DOHH2 (cell line): Measurements from ENCODE around the gene KIF18B.

Experiments used
- H3F3A ChIP-seq: fragments of 200-600 bp; sonication (generic), shearing (Covaris generic); 2 replicates; pipeline ENCODE4 v1.6.0; 2016; ENCODE audit warnings: antibody characterized with exemption, mild to moderate bottlenecking; ENCODE audit not compliant: control insufficient read depth, insufficient read depth
- H3K27ac ChIP-seq: fragments of 200-600 bp; sonication (generic); 2 replicates; pipeline ENCODE4 v1.5.1; 2014; ENCODE audit warnings: low read depth, mild to moderate bottlenecking, low read length, moderate library complexity
- H3K27me3 ChIP-seq: fragments of 200-600 bp; sonication (generic); 2 replicates; pipeline ENCODE4 v1.6.1; 2014; ENCODE audit warnings: mild to moderate bottlenecking, low read length, mixed read lengths; ENCODE audit not compliant: control insufficient read depth
- H3K36me3 ChIP-seq: fragments of 200-600 bp; sonication (generic); 2 replicates; pipeline ENCODE4 v1.6.1; 2014; ENCODE audit warnings: mild to moderate bottlenecking, low read length, moderate library complexity, mixed read lengths; ENCODE audit not compliant: control insufficient read depth
- H3K4me1 ChIP-seq: fragments of 200-600 bp; sonication (generic); 2 replicates; pipeline ENCODE4 v1.6.1; 2014; ENCODE audit warnings: mild to moderate bottlenecking, low read length, mixed read lengths; ENCODE audit not compliant: control insufficient read depth
- H3K4me2 ChIP-seq: fragments of 200-600 bp; sonication (generic); 2 replicates; pipeline ENCODE4 v1.6.0; 2014; ENCODE audit warnings: mild to moderate bottlenecking, low read length, moderate library complexity
- H3K4me3 ChIP-seq: fragments of 200-600 bp; sonication (generic); 2 replicates; pipeline ENCODE4 v1.5.1; 2014; ENCODE audit warnings: mild to moderate bottlenecking, low read length, mixed read lengths
- H3K79me2 ChIP-seq: fragments of 200-600 bp; sonication (generic); 2 replicates; pipeline ENCODE4 v1.6.1; 2014; ENCODE audit warnings: mild to moderate bottlenecking, low read length, mixed read lengths; ENCODE audit not compliant: control insufficient read depth
- H3K9me2 ChIP-seq: fragments of 200-600 bp; sonication (generic); replicated peaks from 2 replicates; pipeline ENCODE4 v1.6.1; 2014; ENCODE audit warnings: mild to moderate bottlenecking, low read length, mixed read lengths; ENCODE audit not compliant: control insufficient read depth
- H3K9me3 ChIP-seq: fragments of 200-600 bp; sonication (generic); 2 replicates; pipeline ENCODE4 v1.6.1; 2014; ENCODE audit warnings: antibody characterized with exemption, low read length, mixed read lengths; ENCODE audit not compliant: control insufficient read depth, insufficient read depth
- H4K20me1 ChIP-seq: fragments of 200-600 bp; sonication (generic); 2 replicates; pipeline ENCODE4 v1.6.0; 2014; ENCODE audit warnings: low read depth, mild to moderate bottlenecking, antibody characterized with exemption, low read length, moderate library complexity; ENCODE audit not compliant: control insufficient read depth, insufficient read depth
- EZH2phosphoT487 ChIP-seq: fragments of 200-600 bp; sonication (generic); IDR thresholded peaks from 2 replicates; pipeline ENCODE4 v1.6.1; 2017; ENCODE audit warnings: borderline replicate concordance, mild to moderate bottlenecking, antibody characterized with exemption, low read length, moderate library complexity, mixed read lengths
- TF ChIP-seq, protein P1 (sequence below): fragments of 200-600 bp; sonication (generic); IDR thresholded peaks from one replicate; pipeline ENCODE4 v1.5.1; 2014; ENCODE audit warnings: antibody characterized with exemption, mild to moderate bottlenecking, low read depth, low read length; ENCODE audit not compliant: poor library complexity, severe bottlenecking

The KIF18B gene

DNA sequence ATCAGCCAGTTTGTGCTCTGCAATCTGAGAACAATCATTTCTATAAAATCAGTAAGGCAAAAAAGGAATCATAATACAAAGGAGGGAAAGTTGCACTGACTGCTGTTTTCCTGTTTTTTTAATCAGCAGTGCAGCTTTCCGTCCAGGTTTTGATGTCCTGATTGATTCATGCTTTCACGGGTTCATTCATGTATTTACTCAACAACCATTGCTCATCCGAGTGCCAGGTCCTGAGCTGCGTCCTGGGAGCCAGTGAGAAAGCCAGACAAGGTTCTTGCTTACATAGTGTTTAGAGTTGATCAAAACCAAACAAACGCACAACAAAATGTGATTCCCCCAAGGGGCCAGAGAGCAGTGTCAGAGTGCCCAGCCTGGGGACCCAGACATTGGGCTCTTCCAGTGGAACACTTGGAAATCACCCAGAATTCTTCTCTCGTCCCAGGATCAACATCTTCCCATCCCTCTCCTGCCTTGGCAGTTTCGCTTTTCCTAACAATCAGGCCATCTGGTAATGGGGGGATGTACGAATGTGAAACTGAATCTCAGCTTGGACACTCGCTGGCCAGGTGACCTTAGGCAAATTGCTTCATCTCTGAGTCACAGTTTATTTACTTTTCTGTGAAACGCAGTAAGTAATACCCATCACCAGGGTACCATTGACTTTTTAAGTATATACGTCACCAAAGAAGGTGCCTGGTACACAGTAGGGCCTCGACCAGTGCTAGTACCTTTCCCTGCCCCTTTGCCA lies 33.8 kb upstream of the KIF18B start:
- Histone ChIP-seq H3K27me3 (peaks cover 61% of the 10 kb centered on the region), H4K20me1 (no peaks in the 10 kb centered on the region), H3K4me1 (no peaks in the 10 kb centered on the region), H3K9me3 (no peaks in the 10 kb centered on the region; the same call in 1 of the 2 replicates), H3K9me2 (no peaks in the 10 kb centered on the region), H3K79me2 (no peaks in the 10 kb centered on the region), H3K4me3 (no peak overlapping the region), H3K36me3 (no peaks in the 10 kb centered on the region), H3K27ac (no peak overlapping the region), H3K4me2 (no peak overlapping the region), H3F3A (no peaks in the 10 kb centered on the region)
- no peak for TF ChIP-seq EZH2phosphoT487
- TF ChIP-seq, protein P1, sequence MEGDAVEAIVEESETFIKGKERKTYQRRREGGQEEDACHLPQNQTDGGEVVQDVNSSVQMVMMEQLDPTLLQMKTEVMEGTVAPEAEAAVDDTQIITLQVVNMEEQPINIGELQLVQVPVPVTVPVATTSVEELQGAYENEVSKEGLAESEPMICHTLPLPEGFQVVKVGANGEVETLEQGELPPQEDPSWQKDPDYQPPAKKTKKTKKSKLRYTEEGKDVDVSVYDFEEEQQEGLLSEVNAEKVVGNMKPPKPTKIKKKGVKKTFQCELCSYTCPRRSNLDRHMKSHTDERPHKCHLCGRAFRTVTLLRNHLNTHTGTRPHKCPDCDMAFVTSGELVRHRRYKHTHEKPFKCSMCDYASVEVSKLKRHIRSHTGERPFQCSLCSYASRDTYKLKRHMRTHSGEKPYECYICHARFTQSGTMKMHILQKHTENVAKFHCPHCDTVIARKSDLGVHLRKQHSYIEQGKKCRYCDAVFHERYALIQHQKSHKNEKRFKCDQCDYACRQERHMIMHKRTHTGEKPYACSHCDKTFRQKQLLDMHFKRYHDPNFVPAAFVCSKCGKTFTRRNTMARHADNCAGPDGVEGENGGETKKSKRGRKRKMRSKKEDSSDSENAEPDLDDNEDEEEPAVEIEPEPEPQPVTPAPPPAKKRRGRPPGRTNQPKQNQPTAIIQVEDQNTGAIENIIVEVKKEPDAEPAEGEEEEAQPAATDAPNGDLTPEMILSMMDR = no peak

GRCh38 chr17:44979426-44979995 lies 31.9 kb upstream of the KIF18B start:
- Histone ChIP-seq H3K9me2 (no peaks in the 10 kb centered on the region), H4K20me1 (no peaks in the 10 kb centered on the region), H3F3A (no peaks in the 10 kb centered on the region), H3K4me1 (no peaks in the 10 kb centered on the region), H3K9me3 (no peaks in the 10 kb centered on the region), H3K27me3 (peaks cover 65% of the 10 kb centered on the region), H3K4me2 (no peak overlapping the region), H3K27ac (no peak overlapping the region), H3K36me3 (no peaks in the 10 kb centered on the region), H3K79me2 (no peaks in the 10 kb centered on the region), H3K4me3 (no peak overlapping the region)
- TF ChIP-seq EZH2phosphoT487 = no peak
- TF ChIP-seq, protein P1 = no peak

GRCh38 chr17:44978807-44979206 lies 31.2 kb upstream of the KIF18B start:
- Histone ChIP-seq H3K79me2 (no peaks in the 10 kb centered on the region), H3K27me3 (peaks cover 65% of the 10 kb centered on the region), H3K9me2 (no peaks in the 10 kb centered on the region), H3K36me3 (no peaks in the 10 kb centered on the region), H3K27ac (no peak overlapping the region), H4K20me1 (no peaks in the 10 kb centered on the region), H3K4me3 (no peak overlapping the region), H3K4me1 (no peaks in the 10 kb centered on the region), H3F3A (no peaks in the 10 kb centered on the region), H3K9me3 (no peaks in the 10 kb centered on the region), H3K4me2 (no peak overlapping the region)
- TF ChIP-seq, protein P1 = no peak
